T-helper 2 cell treated with Interferon-gamma antibody and Interleukin-4, amounts not matched to agents 5 μg/mL and 100 μg/mL, for 36 hours (primary cell): ENCODE measurements around the gene RND3.

Experiments used
- DNase-seq: peaks from one replicate; pipeline ENCODE4 v3.0.0; 2021; ENCODE audit warnings: low spot score
- H3K27ac Mint-ChIP-seq: one replicate; pipeline ENCODE4 v1.8.0; 2021; ENCODE audit warnings: mild to moderate bottlenecking, mixed read lengths
- H3K27me3 Mint-ChIP-seq: one replicate; pipeline ENCODE4 v1.8.0; 2021; ENCODE audit warnings: low read depth, mixed read lengths
- H3K36me3 Mint-ChIP-seq: one replicate; pipeline ENCODE4 v1.8.0; 2021; ENCODE audit warnings: low read depth, mixed read lengths
- H3K4me1 Mint-ChIP-seq: one replicate; pipeline ENCODE4 v1.8.0; 2021; ENCODE audit warnings: low read depth, mixed read lengths
- H3K4me3 Mint-ChIP-seq: one replicate; pipeline ENCODE4 v1.8.0; 2022; ENCODE audit warnings: mild to moderate bottlenecking, moderate library complexity, mixed read lengths
- H3K9me3 Mint-ChIP-seq: one replicate; pipeline ENCODE4 v1.8.0; 2021; ENCODE audit warnings: mixed read lengths

RND3 gene

GRCh38 chr2:150484461-150485021 lies 2.9 kb downstream of the RND3 start:
- Mint-ChIP-seq H3K36me3 (no peaks in the 10 kb centered on the region), H3K9me3 (no peaks in the 10 kb centered on the region), H3K27ac (no peak overlapping the region), H3K27me3 (peaks cover 38% of the 10 kb centered on the region), H3K4me1 (peaks cover 9% of the 10 kb centered on the region), H3K4me3 (no peak overlapping the region)
- no peak for DNase-seq

DNA sequence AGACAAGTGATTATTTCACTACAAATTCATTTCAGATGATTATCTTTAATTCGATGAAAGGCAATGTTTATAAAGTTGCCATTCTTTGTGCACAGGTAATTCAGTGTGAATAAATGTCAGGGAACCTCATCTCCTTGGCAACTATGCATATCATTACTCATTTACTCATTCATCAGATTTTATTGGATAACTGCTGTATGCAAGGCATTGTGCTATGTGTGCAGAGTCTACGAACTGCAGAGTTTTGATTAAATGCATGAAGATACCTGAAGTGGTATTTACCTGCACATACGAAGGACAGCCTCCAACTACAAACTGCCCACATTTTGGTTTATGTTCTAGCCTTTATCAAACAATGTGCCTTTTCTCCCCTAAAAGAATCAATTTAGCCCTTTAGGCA lies 3.5 kb downstream of the RND3 start:
- H3K27me3 Mint-ChIP-seq: peaks cover 38% of the 10 kb centered on the region
- no peak overlapping the region for H3K27ac Mint-ChIP-seq
- H3K36me3 Mint-ChIP-seq: no peaks in the 10 kb centered on the region
- peaks cover 9% of the 10 kb centered on the region for H3K4me1 Mint-ChIP-seq
- H3K9me3 Mint-ChIP-seq: no peaks in the 10 kb centered on the region
- no peak for DNase-seq
- H3K4me3 Mint-ChIP-seq: no peak overlapping the region

- peaks cover 9% of the 10 kb centered on the region for H3K4me1 Mint-ChIP-seq
- H3K27ac Mint-ChIP-seq: no peak overlapping the region
- H3K27me3 Mint-ChIP-seq: peaks cover 38% of the 10 kb centered on the region
- H3K4me3 Mint-ChIP-seq: no peak overlapping the region
- H3K9me3 Mint-ChIP-seq: no peaks in the 10 kb centered on the region
- no peaks in the 10 kb centered on the region for H3K36me3 Mint-ChIP-seq
- DNase-seq: no peak
Observed at GRCh38 chr2:150483532-150483931, 3.9 kb downstream of the RND3 start.

GRCh38 chr2:150482667-150483400 lies 4.6 kb downstream of the RND3 start:
- Mint-ChIP-seq H3K27ac (no peak overlapping the region), H3K36me3 (no peaks in the 10 kb centered on the region), H3K4me1 (peaks cover 9% of the 10 kb centered on the region), H3K4me3 (no peak overlapping the region), H3K9me3 (no peaks in the 10 kb centered on the region), H3K27me3 (peaks cover 38% of the 10 kb centered on the region)
- no peak for DNase-seq

- DNase-seq: no peak
- no peaks in the 10 kb centered on the region for H3K36me3 Mint-ChIP-seq
- no peak overlapping the region for H3K4me3 Mint-ChIP-seq
- H3K27ac Mint-ChIP-seq: no peak overlapping the region
- peaks cover 6% of the 10 kb centered on the region for H3K4me1 Mint-ChIP-seq
- no peaks in the 10 kb centered on the region for H3K9me3 Mint-ChIP-seq
- peaks cover 33% of the 10 kb centered on the region for H3K27me3 Mint-ChIP-seq
Observed at GRCh38 chr2:150482111-150482510, 5.4 kb downstream of the RND3 start.

DNA sequence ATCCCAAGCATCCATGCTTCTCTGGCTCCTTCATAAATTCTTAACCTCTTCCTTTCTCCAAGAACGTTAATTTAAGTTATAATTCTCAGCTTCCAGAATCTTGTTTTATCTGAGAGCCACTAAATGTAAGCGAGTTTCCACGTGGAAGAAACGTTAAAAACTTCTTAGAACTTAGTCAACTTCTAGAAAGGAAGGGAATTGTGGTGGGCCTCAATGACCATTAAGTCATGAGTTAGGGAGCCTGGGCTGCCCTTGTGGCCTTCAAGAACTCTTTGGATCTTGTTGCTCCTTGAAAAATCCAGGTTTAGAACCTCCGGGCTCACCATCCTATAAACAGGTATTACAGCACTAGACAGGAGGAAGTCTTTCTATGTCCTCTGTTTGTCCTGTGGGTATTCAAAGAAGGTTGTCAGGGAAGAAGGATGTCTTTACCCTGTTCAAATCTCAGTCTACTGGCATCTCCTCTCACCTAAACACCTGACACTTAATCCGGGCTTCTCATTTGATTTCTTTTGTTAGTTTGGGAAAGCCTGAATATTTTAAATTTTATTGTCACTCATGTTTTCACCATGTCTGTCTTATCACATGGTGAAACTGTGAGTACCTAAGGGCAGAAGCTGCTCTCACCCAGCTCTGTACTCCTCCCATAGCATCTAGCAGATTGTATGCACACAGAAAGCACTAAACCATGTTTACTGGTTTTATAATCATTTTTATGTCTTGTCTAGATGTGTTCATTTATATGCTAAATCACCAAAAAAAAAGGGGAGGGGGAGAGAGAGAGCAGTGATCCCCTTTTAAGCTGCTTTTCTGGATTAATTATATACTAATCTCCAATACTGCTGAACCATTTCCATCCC lies 6.3 kb downstream of the RND3 start:
- Mint-ChIP-seq H3K4me1 (no peaks in the 10 kb centered on the region), H3K27ac (no peak overlapping the region), H3K36me3 (no peaks in the 10 kb centered on the region), H3K9me3 (no peaks in the 10 kb centered on the region), H3K27me3 (peaks cover 26% of the 10 kb centered on the region), H3K4me3 (no peak overlapping the region)
- no peak for DNase-seq

GRCh38 chr2:150480241-150480640 lies 7.2 kb downstream of the RND3 start:
- peaks cover 17% of the 10 kb centered on the region for H3K27me3 Mint-ChIP-seq
- no peaks in the 10 kb centered on the region for H3K4me1 Mint-ChIP-seq
- no peak overlapping the region for H3K4me3 Mint-ChIP-seq
- no peaks in the 10 kb centered on the region for H3K9me3 Mint-ChIP-seq
- H3K27ac Mint-ChIP-seq: no peak overlapping the region
- H3K36me3 Mint-ChIP-seq: no peaks in the 10 kb centered on the region
- no peak for DNase-seq

GRCh38 chr2:150479075-150479915 lies 8.2 kb downstream of the RND3 start:
- DNase-seq: no peak
- Mint-ChIP-seq H3K27me3 (peaks cover 7% of the 10 kb centered on the region), H3K9me3 (no peaks in the 10 kb centered on the region), H3K4me3 (no peak overlapping the region), H3K4me1 (no peaks in the 10 kb centered on the region), H3K36me3 (no peaks in the 10 kb centered on the region), H3K27ac (no peak overlapping the region)

DNA sequence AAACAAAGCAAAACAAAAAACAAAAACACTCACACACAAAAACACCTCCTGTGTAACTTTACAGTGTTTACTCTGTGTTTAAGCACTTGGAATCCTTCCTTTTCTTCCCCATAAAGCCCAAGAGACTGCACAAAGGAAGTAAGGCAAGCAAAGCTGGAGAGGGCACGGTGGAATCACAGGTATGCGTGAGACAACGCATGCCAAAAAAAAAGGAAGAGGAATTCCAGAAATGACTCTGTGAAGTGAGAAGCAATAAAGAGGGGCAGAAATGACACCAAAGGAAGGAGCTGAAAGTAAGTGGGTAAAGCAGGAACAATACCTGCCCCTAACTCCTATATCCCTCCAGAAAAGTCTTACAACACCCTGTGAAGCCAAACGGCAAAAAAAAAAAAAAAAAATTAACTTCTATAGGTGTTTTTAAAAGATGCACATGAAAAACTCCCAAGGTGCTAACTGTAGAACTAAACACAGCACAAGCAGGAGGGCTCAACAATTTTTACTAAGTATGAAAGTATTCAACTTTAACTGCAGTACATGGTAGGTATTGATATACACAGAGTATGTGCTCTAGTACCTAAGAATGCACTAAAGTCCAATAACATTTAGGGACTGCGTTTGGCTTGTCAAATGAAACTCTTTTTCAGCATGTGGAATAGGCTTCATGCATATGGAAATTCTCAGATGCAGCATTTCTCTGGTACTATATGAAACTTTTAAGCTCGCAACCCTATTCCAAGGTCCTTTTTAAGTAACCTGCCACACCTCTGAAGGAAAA lies 9.1 kb downstream of the RND3 start:
- Mint-ChIP-seq H3K27ac (no peak overlapping the region), H3K36me3 (no peaks in the 10 kb centered on the region), H3K4me1 (no peaks in the 10 kb centered on the region), H3K9me3 (no peaks in the 10 kb centered on the region), H3K4me3 (no peak overlapping the region), H3K27me3 (peaks cover 4% of the 10 kb centered on the region)
- no peak for DNase-seq

DNA sequence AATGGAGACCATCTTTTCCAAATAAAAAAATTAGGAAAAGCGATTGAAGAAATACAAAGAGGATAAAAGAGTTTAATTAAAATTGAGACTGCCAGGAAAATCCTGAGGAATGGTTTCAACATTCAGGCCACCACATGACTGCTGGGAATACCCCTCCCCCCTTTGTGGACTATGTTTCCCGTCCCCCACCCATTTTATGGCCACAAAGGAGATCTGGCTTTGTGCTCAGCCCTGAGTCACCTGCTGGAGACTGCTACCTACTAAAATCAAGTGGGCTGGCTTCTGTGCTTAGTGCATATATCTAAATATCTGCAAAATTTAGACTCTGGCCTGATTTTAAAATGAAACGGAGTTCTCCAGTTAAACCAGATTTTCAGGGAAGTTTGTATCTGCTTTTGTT lies 10.1 kb downstream of the RND3 start:
- Mint-ChIP-seq H3K27me3 (no peaks in the 10 kb centered on the region), H3K36me3 (no peaks in the 10 kb centered on the region), H3K4me1 (no peaks in the 10 kb centered on the region), H3K4me3 (no peak overlapping the region), H3K27ac (no peak overlapping the region), H3K9me3 (no peaks in the 10 kb centered on the region)
- DNase-seq: no peak

DNA sequence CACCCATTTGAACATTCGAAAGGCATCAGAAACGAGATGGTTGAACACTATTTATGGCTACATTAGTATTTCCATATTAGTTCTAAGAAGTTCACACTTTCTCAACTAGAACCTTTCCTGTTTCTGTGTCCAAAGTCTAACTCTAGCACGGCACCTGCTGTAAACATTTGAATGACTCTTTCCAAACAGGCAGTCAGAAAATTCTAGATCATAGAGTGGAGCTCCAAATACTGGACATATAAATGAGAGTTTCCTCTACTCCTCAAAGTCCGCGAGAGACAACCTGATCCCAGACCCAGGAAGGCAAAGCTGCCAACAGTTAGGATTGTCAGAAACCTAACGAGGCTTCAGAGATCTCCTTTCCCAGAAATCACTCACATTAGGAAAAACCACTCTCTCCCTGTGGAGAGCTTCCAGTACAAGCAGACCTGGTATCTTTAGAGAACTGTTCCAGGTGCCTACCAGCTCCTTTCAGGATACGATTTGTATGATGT lies 10.6 kb downstream of the RND3 start:
- Mint-ChIP-seq H3K27me3 (no peaks in the 10 kb centered on the region), H3K9me3 (no peaks in the 10 kb centered on the region), H3K27ac (no peak overlapping the region), H3K36me3 (no peaks in the 10 kb centered on the region), H3K4me1 (no peaks in the 10 kb centered on the region), H3K4me3 (no peak overlapping the region)
- DNase-seq: no peak

DNA sequence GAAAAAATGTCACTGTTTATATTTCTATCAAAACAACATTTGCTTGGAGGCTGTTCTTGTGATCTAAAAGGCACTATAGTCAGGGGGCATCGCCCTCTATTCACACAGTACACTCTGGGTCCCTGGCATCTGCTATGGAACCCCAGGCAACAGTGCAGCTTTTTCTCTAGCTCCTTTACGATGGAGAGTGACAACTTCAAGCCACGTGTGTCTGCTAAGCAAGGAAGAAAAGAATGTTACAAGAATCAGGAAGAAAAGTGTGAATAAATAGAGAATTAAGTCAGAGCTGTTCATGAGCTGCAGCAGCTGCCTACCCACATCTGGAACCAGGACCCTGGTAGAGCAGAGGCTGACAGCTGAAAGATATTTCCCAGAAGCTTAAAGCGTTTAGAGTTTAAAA lies 11.2 kb downstream of the RND3 start:
- no peak for DNase-seq
- H3K4me1 Mint-ChIP-seq: no peaks in the 10 kb centered on the region
- no peaks in the 10 kb centered on the region for H3K27me3 Mint-ChIP-seq
- H3K27ac Mint-ChIP-seq: no peak overlapping the region
- no peak overlapping the region for H3K4me3 Mint-ChIP-seq
- no peaks in the 10 kb centered on the region for H3K9me3 Mint-ChIP-seq
- no peaks in the 10 kb centered on the region for H3K36me3 Mint-ChIP-seq
